ENCODE results near the gene ANO6.

The ANO6 gene

DNA sequence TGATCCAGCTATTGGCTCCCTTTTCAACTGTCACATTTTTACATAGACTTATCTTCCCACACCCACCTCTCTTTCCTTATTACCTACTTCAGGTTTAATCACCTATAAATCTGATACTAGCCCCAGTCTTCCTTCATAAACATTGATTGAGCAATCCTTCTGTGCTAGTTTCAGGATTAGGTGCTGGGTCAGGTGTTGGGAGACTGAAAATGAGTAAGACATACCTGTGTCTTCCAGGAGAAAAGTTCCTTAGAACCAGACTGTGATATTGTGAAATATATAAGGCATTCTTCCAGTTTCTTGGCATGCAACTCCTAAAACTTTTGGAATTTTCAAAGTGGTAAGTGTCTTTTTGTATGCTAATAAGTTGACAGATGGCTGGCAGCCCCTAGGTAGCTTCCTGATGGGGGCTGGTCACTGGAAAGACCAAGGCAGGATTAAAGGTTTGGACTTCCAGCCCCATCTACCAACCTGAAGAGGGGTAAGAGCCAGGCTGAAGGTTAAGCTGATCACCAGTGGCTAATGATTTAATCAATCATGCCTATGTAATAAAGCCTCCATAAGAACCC is 4.6 kb downstream of the ANO6 start:
- H3K27ac ChIP-seq: no peak overlapping the region
- TF ChIP-seq ZFX (IDR thresholded peaks at IDR 0.05; ENCODE audit: borderline replicate concordance): no peak
- TF ChIP-seq, protein P1, sequence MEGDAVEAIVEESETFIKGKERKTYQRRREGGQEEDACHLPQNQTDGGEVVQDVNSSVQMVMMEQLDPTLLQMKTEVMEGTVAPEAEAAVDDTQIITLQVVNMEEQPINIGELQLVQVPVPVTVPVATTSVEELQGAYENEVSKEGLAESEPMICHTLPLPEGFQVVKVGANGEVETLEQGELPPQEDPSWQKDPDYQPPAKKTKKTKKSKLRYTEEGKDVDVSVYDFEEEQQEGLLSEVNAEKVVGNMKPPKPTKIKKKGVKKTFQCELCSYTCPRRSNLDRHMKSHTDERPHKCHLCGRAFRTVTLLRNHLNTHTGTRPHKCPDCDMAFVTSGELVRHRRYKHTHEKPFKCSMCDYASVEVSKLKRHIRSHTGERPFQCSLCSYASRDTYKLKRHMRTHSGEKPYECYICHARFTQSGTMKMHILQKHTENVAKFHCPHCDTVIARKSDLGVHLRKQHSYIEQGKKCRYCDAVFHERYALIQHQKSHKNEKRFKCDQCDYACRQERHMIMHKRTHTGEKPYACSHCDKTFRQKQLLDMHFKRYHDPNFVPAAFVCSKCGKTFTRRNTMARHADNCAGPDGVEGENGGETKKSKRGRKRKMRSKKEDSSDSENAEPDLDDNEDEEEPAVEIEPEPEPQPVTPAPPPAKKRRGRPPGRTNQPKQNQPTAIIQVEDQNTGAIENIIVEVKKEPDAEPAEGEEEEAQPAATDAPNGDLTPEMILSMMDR (IDR thresholded peaks at IDR 0.05): no peak

DNA sequence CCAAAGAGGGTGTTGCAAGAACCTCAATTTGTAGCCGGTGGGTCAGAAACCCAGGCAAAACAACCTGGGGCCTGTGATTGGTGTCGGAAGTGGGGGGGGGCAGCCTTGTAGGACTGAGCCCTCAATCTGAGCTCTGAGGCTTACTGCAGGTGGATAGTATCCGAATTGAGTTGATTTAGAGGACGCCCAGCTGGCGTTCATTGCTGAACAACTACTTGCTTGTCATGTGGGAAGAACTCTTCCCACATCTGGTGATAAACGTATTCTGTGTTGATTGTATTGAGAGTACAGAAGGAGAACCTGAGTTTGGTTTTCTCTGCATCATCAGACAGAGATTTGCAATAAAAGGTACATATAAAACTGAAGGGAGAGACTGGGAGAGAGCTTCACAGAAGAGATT is 5.1 kb downstream of the ANO6 start:
- TF ChIP-seq ZFX (IDR thresholded peaks at IDR 0.05; ENCODE audit: borderline replicate concordance): no peak
- TF ChIP-seq, protein P1 (IDR thresholded peaks at IDR 0.05): no peak
- no peak overlapping the region for H3K27ac ChIP-seq

DNA sequence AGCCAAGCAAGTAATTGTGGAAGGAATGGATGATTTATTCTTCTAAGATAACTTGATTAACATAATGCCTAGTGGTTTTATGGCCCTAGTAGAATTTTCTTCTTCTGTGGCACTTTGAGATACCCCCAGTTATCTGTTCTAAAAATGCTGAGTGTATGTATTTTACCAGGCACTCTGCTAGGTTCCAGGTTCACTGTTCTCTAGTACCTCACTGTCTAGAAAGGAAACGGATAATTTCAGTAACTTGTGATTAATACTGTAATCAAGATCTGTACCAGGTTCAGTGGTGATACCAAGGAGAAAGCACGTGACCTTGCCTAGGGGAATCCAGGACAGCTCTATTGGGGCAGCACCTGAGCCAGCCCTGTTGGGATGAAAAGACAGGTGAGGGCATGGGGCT is 8.0 kb downstream of the ANO6 start:
- H3K27ac ChIP-seq: no peak overlapping the region
- TF ChIP-seq, protein P1 (IDR thresholded peaks at IDR 0.05): no peak
- no peak for TF ChIP-seq ZFX (IDR thresholded peaks at IDR 0.05; ENCODE audit: borderline replicate concordance)

DNA sequence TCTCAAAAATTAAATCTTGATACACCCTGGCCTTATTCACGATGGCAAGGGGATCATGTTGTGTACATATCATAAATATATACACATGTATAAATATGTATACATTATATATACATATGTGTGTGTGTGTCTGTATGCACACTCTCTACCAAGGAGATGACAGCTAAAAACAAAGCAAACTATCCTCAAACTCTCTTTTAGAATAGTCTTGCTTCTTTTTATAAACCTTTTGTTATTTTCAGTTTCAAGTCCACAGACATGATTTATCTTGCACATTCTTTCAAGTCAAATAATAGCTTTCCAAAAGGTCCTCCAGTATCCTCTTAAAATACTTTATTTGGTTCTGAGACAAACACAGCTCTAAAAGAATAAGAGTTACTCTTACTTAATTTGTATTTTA is 8.4 kb downstream of the ANO6 start:
- no peak for TF ChIP-seq ZFX (IDR thresholded peaks at IDR 0.05; ENCODE audit: borderline replicate concordance)
- TF ChIP-seq, protein P1 (IDR thresholded peaks at IDR 0.05): no peak
- no peak overlapping the region for H3K27ac ChIP-seq

DNA sequence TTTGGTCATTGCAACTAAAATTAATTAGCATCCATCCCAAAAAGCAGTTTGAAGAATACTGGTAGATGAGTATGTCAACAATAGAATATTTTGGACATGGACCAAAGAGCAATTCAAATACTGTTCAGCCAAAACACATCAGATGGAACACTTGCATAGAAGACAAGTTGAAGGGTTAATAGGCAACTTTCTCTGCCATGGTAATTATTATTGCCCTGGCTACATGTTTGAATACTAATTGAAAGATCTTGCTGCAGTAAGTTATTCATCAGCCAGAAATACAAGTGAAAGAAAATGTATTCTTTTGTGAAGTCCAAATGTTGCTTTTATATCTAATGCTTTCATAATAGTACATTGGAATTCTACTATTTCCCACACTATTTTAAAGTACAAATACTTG is 10.1 kb downstream of the ANO6 start:
- no peak for TF ChIP-seq ZFX (IDR thresholded peaks at IDR 0.05; ENCODE audit: borderline replicate concordance)
- TF ChIP-seq, protein P1 (IDR thresholded peaks at IDR 0.05): no peak

DNA sequence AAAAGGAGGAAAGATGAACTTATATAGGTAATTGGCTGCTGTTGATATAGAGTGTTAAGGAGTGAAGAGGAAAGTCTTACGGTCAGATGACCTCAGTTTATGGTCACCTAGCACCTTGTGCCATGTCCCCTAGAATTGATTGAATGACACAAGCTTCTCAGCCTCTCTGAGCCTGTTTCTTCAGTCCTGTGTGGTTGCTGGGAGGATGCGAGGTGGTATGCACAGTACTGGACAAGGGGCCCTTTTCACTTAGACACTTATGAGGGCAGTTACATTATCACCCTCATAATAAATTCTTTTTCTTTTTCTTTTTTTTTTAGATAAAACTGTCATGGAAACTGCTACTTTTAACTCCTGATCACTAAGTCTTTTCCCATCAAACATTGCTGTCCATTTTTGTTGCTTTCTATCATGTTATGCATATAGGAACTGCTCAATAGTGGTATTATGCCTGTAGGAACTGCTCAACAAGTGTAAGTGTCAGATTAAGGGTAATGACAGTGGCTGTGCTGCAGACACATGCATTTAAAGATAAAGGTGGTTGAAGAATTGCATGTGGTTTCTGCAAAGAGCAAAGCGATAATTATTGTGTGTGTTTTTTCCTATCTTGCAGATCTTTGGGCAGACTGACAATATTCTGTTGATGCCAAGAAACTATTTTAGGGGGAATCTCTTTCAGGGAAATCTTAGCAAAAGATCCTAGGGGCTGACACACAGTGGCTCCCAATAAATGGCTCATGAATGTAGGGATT is 11.6 kb downstream of the ANO6 start:
- no peak overlapping the region for H3K27ac ChIP-seq
- TF ChIP-seq ZFX (IDR thresholded peaks at IDR 0.05; ENCODE audit: borderline replicate concordance): no peak
- TF ChIP-seq, protein P1 (IDR thresholded peaks at IDR 0.05): no peak

More for the DNA sequence above, 10.1 kb downstream of the ANO6 start:
- no peak overlapping the region for H3K27ac ChIP-seq

DNA sequence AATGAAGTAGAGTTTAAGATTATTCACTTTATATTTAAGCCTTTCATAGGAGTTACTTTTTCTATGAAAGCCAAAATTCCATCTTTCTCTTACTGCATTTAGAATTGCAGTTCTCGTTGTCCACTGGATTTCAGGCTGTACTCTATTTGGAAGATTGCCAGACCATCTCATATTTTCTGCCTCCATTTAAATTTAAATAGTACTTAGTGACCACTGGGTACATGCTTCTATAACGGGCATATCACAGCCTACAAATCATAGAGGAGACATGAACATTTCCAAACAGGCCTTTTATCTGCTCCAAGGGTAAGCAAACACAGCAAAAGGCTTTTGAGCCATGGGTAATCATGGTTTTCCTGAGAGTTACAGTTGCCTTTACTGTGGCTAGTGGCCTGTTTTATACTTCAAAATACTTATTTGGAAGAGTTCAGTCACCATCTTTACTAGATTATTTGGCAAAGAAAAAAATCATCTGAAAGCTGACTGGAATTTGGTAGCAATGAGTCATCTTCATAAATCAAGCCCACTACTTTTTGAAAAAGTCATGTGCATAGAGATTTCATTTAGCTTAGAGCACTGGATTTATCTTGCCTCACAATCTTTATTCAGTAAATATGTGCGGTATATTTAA is 15.7 kb downstream of the ANO6 start:
- H3K27ac ChIP-seq: peak overlapping the region; percentile 12; the same call in 1 of the 2 replicates
- TF ChIP-seq, protein P1 (IDR thresholded peaks at IDR 0.05): no peak
- no peak for TF ChIP-seq ZFX (IDR thresholded peaks at IDR 0.05; ENCODE audit: borderline replicate concordance)
